Measurements from ENCODE around the gene BTBD1. TPM values are rescaled to one million over a fixed set of nuclear protein-coding genes. Genes with fewer than 3 reads are reported as not detected.

Gene BTBD1
- polyA plus RNA-seq, 2 of the 4 experiments (the other 2 are of a cell fraction): 53.1 to 95.8 TPM

DNA sequence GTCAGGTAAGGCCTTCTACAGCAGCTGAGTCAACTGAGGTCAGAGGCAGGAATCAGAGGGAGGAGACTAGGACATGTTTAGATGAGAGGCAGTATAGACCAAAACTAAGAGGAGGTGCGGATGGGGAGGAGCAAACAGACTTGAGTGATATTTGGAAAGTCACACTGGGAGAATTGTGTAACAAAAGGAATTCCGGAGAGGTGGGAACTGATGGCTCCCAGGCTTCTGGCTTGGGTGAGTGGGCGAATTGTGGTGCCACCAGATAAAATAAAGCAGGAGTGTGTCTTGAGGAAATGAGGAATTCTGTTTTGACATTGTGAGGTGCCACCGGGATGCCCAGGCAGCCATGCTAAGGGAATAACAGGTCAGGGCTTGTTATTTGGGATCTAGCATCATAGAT, 37.1 kb upstream of the BTBD1 start:
- ChIA-PET CTCF (interaction anchor here (0.7 to 1.0 kb wide), 2 partner anchors 27 to 1261 kb away, joined by 3 read pairs; no protein-coding TSS in a partner anchor), POLR2A (interaction anchor here (1.1 kb wide), 1 partner anchor 16 kb away, joined by 3 read pairs; no protein-coding TSS in a partner anchor)
- H3K4me1 ChIP-seq: peaks cover 9% of the 10 kb centered on the region; the same call in 1 of the 3 replicates
- 72% methylated on average over 4 of the region's 4 CpGs for WGBS (ENCODE audit: missing lambda C conversion rate)
- H3K9me3 ChIP-seq: no peaks in the 10 kb centered on the region
- FAIRE-seq (no peak), DNase-seq (ENCODE audit: low read depth in 1 of 2, low spot score in 1 of 2) (no peak), ATAC-seq (no peak)
- H3K27ac ChIP-seq: no peak overlapping the region
- no peak overlapping the region for H3K4me3 ChIP-seq
- no peak overlapping the region for H3K4me2 ChIP-seq
- no peak for TF ChIP-seq TFCP2L1 (CRISPR knock-in tag; IDR thresholded peaks at IDR 0.05)
- no peak for TF ChIP-seq GATA3 (IDR thresholded peaks at IDR 0.05; ENCODE audit: borderline replicate concordance)
- TF ChIP-seq MAFK (IDR thresholded peaks at IDR 0.05; ENCODE audit: partially characterized antibody): no peak
- TF ChIP-seq NPAS2 (CRISPR knock-in tag; IDR thresholded peaks at IDR 0.05; ENCODE audit: borderline replicate concordance): no peak
- TF ChIP-seq BHLHE40 (IDR thresholded peaks at IDR 0.05; ENCODE audit: low read depth, low read length): no peak
- no peak for TF ChIP-seq KDM5A (IDR thresholded peaks at IDR 0.05)
- TF ChIP-seq, protein P1, sequence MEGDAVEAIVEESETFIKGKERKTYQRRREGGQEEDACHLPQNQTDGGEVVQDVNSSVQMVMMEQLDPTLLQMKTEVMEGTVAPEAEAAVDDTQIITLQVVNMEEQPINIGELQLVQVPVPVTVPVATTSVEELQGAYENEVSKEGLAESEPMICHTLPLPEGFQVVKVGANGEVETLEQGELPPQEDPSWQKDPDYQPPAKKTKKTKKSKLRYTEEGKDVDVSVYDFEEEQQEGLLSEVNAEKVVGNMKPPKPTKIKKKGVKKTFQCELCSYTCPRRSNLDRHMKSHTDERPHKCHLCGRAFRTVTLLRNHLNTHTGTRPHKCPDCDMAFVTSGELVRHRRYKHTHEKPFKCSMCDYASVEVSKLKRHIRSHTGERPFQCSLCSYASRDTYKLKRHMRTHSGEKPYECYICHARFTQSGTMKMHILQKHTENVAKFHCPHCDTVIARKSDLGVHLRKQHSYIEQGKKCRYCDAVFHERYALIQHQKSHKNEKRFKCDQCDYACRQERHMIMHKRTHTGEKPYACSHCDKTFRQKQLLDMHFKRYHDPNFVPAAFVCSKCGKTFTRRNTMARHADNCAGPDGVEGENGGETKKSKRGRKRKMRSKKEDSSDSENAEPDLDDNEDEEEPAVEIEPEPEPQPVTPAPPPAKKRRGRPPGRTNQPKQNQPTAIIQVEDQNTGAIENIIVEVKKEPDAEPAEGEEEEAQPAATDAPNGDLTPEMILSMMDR (IDR thresholded peaks at IDR 0.05): no peak
- TF ChIP-seq RFX5 (IDR thresholded peaks at IDR 0.05): no peak
- TF ChIP-seq FOSL2 (IDR thresholded peaks at IDR 0.05): no peak
- no peak for TF ChIP-seq FOSL2 (CRISPR knock-in tag; IDR thresholded peaks at IDR 0.05)
- TF ChIP-seq, protein P2, sequence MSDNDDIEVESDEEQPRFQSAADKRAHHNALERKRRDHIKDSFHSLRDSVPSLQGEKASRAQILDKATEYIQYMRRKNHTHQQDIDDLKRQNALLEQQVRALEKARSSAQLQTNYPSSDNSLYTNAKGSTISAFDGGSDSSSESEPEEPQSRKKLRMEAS (IDR thresholded peaks at IDR 0.05): no peak

GRCh38 chr15:83102346-83102745, 35.3 kb upstream of the BTBD1 start:
- ATAC-seq (no peak), FAIRE-seq (no peak), DNase-seq (ENCODE audit: low read depth in 1 of 2, low spot score in 1 of 2) (no peak)
- 42% methylated on average over 2 of the region's 2 CpGs for WGBS (ENCODE audit: missing lambda C conversion rate)
- Histone ChIP-seq H3K9me3 (peaks cover 12% of the 10 kb centered on the region), H3K4me3 (no peak overlapping the region), H3K4me1 (no peaks in the 10 kb centered on the region), H3K4me2 (no peak overlapping the region), H3K27ac (no peak overlapping the region)
- no peak for TF ChIP-seq FOSB (CRISPR knock-in tag; IDR thresholded peaks at IDR 0.05)
- TF ChIP-seq, protein P2 (IDR thresholded peaks at IDR 0.05): no peak
- no peak for TF ChIP-seq GATA3 (IDR thresholded peaks at IDR 0.05; ENCODE audit: borderline replicate concordance)
- TF ChIP-seq, protein P3, sequence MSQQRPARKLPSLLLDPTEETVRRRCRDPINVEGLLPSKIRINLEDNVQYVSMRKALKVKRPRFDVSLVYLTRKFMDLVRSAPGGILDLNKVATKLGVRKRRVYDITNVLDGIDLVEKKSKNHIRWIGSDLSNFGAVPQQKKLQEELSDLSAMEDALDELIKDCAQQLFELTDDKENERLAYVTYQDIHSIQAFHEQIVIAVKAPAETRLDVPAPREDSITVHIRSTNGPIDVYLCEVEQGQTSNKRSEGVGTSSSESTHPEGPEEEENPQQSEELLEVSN (IDR thresholded peaks at IDR 0.05; ENCODE audit: borderline replicate concordance, low read depth): no peak
- TF ChIP-seq, protein P4, sequence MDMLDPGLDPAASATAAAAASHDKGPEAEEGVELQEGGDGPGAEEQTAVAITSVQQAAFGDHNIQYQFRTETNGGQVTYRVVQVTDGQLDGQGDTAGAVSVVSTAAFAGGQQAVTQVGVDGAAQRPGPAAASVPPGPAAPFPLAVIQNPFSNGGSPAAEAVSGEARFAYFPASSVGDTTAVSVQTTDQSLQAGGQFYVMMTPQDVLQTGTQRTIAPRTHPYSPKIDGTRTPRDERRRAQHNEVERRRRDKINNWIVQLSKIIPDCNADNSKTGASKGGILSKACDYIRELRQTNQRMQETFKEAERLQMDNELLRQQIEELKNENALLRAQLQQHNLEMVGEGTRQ (IDR thresholded peaks at IDR 0.05): no peak
- TF ChIP-seq, protein P5, sequence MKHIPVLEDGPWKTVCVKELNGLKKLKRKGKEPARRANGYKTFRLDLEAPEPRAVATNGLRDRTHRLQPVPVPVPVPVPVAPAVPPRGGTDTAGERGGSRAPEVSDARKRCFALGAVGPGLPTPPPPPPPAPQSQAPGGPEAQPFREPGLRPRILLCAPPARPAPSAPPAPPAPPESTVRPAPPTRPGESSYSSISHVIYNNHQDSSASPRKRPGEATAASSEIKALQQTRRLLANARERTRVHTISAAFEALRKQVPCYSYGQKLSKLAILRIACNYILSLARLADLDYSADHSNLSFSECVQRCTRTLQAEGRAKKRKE (CRISPR knock-in tag; IDR thresholded peaks at IDR 0.05; ENCODE audit: low read depth): no peak
- TF ChIP-seq PHF8 (IDR thresholded peaks at IDR 0.05; ENCODE audit: borderline replicate concordance, low read depth): no peak
- no peak for TF ChIP-seq MAZ (IDR thresholded peaks at IDR 0.05; ENCODE audit: borderline replicate concordance, low read depth, low read length)
- TF ChIP-seq SMC3 (IDR thresholded peaks at IDR 0.05): no peak
- no peak for TF ChIP-seq HEYL (CRISPR knock-in tag; IDR thresholded peaks at IDR 0.05)
- TF ChIP-seq NR3C1 (IDR thresholded peaks at IDR 0.05): no peak
- no peak for TF ChIP-seq MAFK (IDR thresholded peaks at IDR 0.05; ENCODE audit: partially characterized antibody)
- ChIA-PET CTCF (no interaction called here), POLR2A (no interaction called here)

All from A549 (cell line).